Measurements from ENCODE around the gene MUTYH.

DNA sequence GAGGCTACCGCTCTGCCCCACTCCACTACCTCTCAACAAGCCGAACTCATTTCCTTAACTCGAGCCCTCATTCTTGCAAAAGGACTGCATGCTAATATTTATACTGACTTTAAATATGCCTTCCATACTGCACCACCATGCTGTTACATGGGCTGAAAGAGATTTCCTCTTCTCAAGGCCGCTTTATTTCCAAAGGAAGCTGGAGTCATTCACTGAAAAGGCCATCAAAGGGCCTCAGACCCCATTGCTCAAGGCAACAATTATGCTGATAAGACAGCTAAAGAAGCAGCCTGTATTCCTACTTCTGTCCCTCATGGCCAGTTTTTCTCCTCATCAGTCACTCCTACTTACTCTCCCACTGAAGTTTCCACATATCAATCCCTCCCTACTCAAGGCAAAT lies 20.5 kb downstream of the MUTYH start:
- TF ChIP-seq CTCF (IDR thresholded peaks at IDR 0.05): no peak
- TF ChIP-seq EZH2phosphoT487 (IDR thresholded peaks at IDR 0.05): no peak
- TF ChIP-seq EZH2 (IDR thresholded peaks at IDR 0.05): no peak

Data from neural progenitor cell (in vitro differentiated cells).